ENCODE data around the gene UFSP2. TPM values are rescaled to one million over a fixed set of nuclear protein-coding genes. Genes with fewer than 3 reads are reported as not detected.

Gene UFSP2
- total RNA-seq, 2 experiments from 2014 or later: 14.5 to 16.6 TPM

DNA sequence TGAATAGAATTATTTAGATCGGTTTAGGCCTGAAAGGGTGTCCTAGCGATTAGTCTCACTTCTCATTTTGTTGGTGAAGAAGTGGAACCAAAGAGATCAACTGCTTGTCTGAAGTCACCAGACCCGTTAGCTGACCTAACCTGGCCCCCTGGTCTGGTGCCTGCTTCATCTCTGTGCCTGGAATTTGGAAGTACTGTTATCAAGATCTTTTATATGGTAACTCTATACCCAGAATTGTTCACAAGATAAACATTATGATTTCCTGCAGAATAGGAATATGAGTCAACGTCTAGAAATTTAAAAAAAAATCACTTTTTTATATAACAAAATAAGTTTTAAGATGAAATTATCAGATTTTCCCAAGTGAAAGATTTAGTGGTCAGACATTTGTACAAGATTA, 67.2 kb downstream of the UFSP2 start:
- H3K4me3 ChIP-seq (ENCODE audit: low read length): no peak overlapping the region
- H3K36me3 ChIP-seq (ENCODE audit: insufficient read depth, low read length): peaks cover 5% of the 10 kb centered on the region
- H3K27me3 ChIP-seq (ENCODE audit: control insufficient read depth in 1 of 2, insufficient read depth in 2 of 2, low read length in 2 of 2): no peaks in the 10 kb centered on the region
- Mint-ChIP-seq H3K4me1 (ENCODE audit: low read depth) (no peaks in the 10 kb centered on the region), H3K27ac (no peak overlapping the region), H3K9me3 (no peaks in the 10 kb centered on the region), H3K4me3 (no peak overlapping the region), H3K27me3 (no peaks in the 10 kb centered on the region), H3K36me3 (ENCODE audit: low read depth) (peaks cover 21% of the 10 kb centered on the region)
- ATAC-seq (ENCODE audit: poor library complexity): no peak
- H3K4me1 ChIP-seq (ENCODE audit: insufficient read depth, low read length): no peaks in the 10 kb centered on the region
- no peak for DNase-seq
- POLR2A ChIA-PET: no interaction called here
- CTCF ChIA-PET: no interaction called here
- intact Hi-C loops (cut with DNase I, micrococcal nuclease): no loop called here
- H3K9me3 ChIP-seq (ENCODE audit: control insufficient read depth in 1 of 2, insufficient read depth in 1 of 2, low read length in 2 of 2): no peaks in the 10 kb centered on the region
- H3K27ac ChIP-seq (ENCODE audit: low read depth in 1 of 2, low read length in 2 of 2): no peak overlapping the region
- TF ChIP-seq, protein P1, sequence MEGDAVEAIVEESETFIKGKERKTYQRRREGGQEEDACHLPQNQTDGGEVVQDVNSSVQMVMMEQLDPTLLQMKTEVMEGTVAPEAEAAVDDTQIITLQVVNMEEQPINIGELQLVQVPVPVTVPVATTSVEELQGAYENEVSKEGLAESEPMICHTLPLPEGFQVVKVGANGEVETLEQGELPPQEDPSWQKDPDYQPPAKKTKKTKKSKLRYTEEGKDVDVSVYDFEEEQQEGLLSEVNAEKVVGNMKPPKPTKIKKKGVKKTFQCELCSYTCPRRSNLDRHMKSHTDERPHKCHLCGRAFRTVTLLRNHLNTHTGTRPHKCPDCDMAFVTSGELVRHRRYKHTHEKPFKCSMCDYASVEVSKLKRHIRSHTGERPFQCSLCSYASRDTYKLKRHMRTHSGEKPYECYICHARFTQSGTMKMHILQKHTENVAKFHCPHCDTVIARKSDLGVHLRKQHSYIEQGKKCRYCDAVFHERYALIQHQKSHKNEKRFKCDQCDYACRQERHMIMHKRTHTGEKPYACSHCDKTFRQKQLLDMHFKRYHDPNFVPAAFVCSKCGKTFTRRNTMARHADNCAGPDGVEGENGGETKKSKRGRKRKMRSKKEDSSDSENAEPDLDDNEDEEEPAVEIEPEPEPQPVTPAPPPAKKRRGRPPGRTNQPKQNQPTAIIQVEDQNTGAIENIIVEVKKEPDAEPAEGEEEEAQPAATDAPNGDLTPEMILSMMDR (IDR thresholded peaks at IDR 0.05): no peak

GRCh38 chr4:185357733-185358440, 67.9 kb downstream of the UFSP2 start:
- TF ChIP-seq, protein P1 (IDR thresholded peaks at IDR 0.05): no peak
- Histone ChIP-seq H3K27me3 (ENCODE audit: control insufficient read depth in 1 of 2, insufficient read depth in 2 of 2, low read length in 2 of 2) (no peaks in the 10 kb centered on the region), H3K36me3 (ENCODE audit: insufficient read depth, low read length) (peaks cover 5% of the 10 kb centered on the region), H3K27ac (ENCODE audit: low read depth in 1 of 2, low read length in 2 of 2) (no peak overlapping the region), H3K9me3 (ENCODE audit: control insufficient read depth in 1 of 2, insufficient read depth in 1 of 2, low read length in 2 of 2) (no peaks in the 10 kb centered on the region), H3K4me1 (ENCODE audit: insufficient read depth, low read length) (no peaks in the 10 kb centered on the region), H3K4me3 (ENCODE audit: low read length) (no peak overlapping the region)
- CTCF ChIA-PET: no interaction called here
- ATAC-seq (ENCODE audit: poor library complexity) (no peak), DNase-seq (no peak)
- Mint-ChIP-seq H3K4me1 (ENCODE audit: low read depth) (no peaks in the 10 kb centered on the region), H3K9me3 (no peaks in the 10 kb centered on the region), H3K27ac (no peak overlapping the region), H3K4me3 (no peak overlapping the region), H3K27me3 (no peaks in the 10 kb centered on the region), H3K36me3 (ENCODE audit: low read depth) (peaks cover 26% of the 10 kb centered on the region)
- intact Hi-C loops (cut with DNase I, micrococcal nuclease): no loop called here
- POLR2A ChIA-PET: no interaction called here

DNA sequence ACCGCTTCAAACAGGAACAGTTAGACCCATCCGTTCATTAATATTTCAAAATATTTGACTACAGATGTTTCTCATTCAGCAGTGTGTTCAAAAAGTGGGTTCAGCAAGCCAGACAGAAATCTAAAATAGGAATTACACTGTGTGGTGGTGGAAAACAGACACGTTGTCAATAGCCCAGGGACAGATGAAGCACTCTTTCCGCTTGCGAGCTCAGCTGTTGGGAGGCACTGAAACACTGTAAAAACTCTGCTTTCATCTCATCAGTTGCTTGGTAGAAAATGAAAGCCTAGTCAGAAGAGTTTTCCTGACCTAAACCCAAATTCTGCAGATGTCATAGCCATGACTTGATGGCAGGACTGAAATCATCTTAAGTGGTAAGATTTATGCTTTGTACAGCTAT, 68.6 kb downstream of the UFSP2 start:
- DNase-seq (no peak), ATAC-seq (ENCODE audit: poor library complexity) (no peak)
- no peaks in the 10 kb centered on the region for H3K27me3 Mint-ChIP-seq
- no peak overlapping the region for H3K4me3 ChIP-seq (ENCODE audit: low read length)
- no peak overlapping the region for H3K27ac ChIP-seq (ENCODE audit: low read depth in 1 of 2, low read length in 2 of 2)
- intact Hi-C loops (cut with DNase I, micrococcal nuclease): no loop called here
- no peak overlapping the region for H3K4me3 Mint-ChIP-seq
- H3K27ac Mint-ChIP-seq: no peak overlapping the region
- no peaks in the 10 kb centered on the region for H3K27me3 ChIP-seq (ENCODE audit: control insufficient read depth in 1 of 2, insufficient read depth in 2 of 2, low read length in 2 of 2)
- H3K4me1 ChIP-seq (ENCODE audit: insufficient read depth, low read length): no peaks in the 10 kb centered on the region
- peaks cover 33% of the 10 kb centered on the region for H3K36me3 Mint-ChIP-seq (ENCODE audit: low read depth)
- H3K9me3 ChIP-seq (ENCODE audit: control insufficient read depth in 1 of 2, insufficient read depth in 1 of 2, low read length in 2 of 2): no peaks in the 10 kb centered on the region
- POLR2A ChIA-PET: no interaction called here
- CTCF ChIA-PET: no interaction called here
- H3K36me3 ChIP-seq (ENCODE audit: insufficient read depth, low read length): peaks cover 5% of the 10 kb centered on the region
- no peaks in the 10 kb centered on the region for H3K9me3 Mint-ChIP-seq
- TF ChIP-seq, protein P1 (IDR thresholded peaks at IDR 0.05): no peak
- H3K4me1 Mint-ChIP-seq (ENCODE audit: low read depth): no peaks in the 10 kb centered on the region
